IPS-NIHi11 (cell line): ENCODE measurements around the gene SSBP3.
"Not testable (repeated sequence)": the region's sequence is repeated elsewhere in the genome, so short reads cannot be mapped to it uniquely, and the experiment has no call there.

ENCODE experiments used
- DNase-seq: peaks from one replicate; pipeline ENCODE4 v3.0.0; 2012; ENCODE audit warnings: mixed read lengths, low spot score

SSBP3 gene

GRCh38 chr1:54392401-54392800 lies 13.8 kb downstream of the SSBP3 start:
- DNase-seq = no peak

GRCh38 chr1:54391450-54392209 lies 14.6 kb downstream of the SSBP3 start:
- DNase-seq = no peak

GRCh38 chr1:54390655-54391054 lies 15.5 kb downstream of the SSBP3 start:
- DNase-seq = no peak

GRCh38 chr1:54389608-54390007 lies 16.6 kb downstream of the SSBP3 start:
- DNase-seq = not testable (repeated sequence)

GRCh38 chr1:54387419-54387818 lies 18.8 kb downstream of the SSBP3 start:
- DNase-seq = no peak

- no peak for DNase-seq
These were observed 20.5 kb downstream of the SSBP3 start for GRCh38 chr1:54385727-54386022.

- no peak for DNase-seq
These were observed 21.1 kb downstream of the SSBP3 start for GRCh38 chr1:54384918-54385726.

- DNase-seq = no peak
These were observed 21.7 kb downstream of the SSBP3 start for GRCh38 chr1:54384471-54384870.

- no peak for DNase-seq
These were observed 24.7 kb downstream of the SSBP3 start for GRCh38 chr1:54381524-54381923.

- no peak for DNase-seq
These were observed 25.8 kb downstream of the SSBP3 start for GRCh38 chr1:54380290-54380882.

- DNase-seq = no peak
These were observed 26.5 kb downstream of the SSBP3 start for GRCh38 chr1:54379555-54380289.

- DNase-seq = no peak
These were observed 27.2 kb downstream of the SSBP3 start for GRCh38 chr1:54378874-54379554.

- DNase-seq = peak; percentile 70
These were observed 27.9 kb downstream of the SSBP3 start for GRCh38 chr1:54378157-54378873.

- no peak for DNase-seq
These were observed 29.0 kb downstream of the SSBP3 start for GRCh38 chr1:54377040-54377691.

- DNase-seq = no peak
These were observed 29.7 kb downstream of the SSBP3 start for GRCh38 chr1:54376430-54377039.

GRCh38 chr1:54375712-54376429 lies 30.3 kb downstream of the SSBP3 start:
- peak; percentile 61 for DNase-seq

- DNase-seq = no peak
These were observed 30.9 kb downstream of the SSBP3 start for GRCh38 chr1:54375298-54375697.

GRCh38 chr1:54374766-54375165 lies 31.4 kb downstream of the SSBP3 start:
- no peak for DNase-seq

GRCh38 chr1:54372978-54373377 lies 33.2 kb downstream of the SSBP3 start:
- no peak for DNase-seq

GRCh38 chr1:54371942-54372275 lies 34.3 kb downstream of the SSBP3 start:
- DNase-seq = no peak
